Colon (tissue), 2 donors: ENCODE results near the gene KRTAP12-3.
"Not testable (repeated sequence)": the region's sequence is repeated elsewhere in the genome, so short reads cannot be mapped to it uniquely, and the experiment has no call there.

Experiments
- FAIRE-seq: peaks from 2 replicates; lab custom pipeline; 2012; peaks lifted over from hg19 to GRCh38; lab: Jason Lieb, UNC
- donor health status: control.
- donor health status: control.

KRTAP12-3 gene

DNA sequence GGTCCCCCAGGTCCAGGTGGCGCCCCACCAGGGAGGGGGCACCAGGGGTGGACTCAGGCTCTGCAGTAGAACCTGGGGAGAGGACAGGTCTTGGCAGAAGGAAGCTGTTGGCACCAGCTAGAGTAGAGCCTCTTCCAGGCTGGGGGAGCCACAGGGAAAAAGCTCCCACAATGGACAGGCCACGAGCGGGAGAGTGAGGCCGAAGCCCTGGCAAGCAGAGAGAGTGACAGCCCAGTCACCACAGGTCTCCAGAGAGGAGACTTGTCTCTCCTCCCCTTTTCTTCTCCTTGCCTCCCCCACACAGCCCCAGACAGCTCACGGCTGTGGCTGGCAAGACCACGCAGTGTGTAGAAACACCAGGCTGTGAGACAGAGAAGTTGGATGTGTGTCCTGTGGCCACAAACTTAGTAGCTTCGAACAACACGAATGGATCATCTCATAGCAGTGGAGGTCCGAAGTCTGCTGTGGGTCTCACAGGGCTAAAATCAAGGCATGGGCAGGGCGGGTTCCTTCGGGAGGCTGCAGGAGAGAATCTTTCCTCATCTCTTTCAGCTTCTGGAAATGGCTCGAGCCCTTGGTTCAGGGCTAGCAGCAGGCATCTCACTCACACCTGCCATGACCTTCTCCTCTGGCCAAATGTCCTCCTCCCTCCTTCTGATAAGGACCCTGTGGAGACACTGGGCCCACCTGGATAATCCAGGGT, 6.6 kb upstream of the KRTAP12-3 start:
- no peak for FAIRE-seq

DNA sequence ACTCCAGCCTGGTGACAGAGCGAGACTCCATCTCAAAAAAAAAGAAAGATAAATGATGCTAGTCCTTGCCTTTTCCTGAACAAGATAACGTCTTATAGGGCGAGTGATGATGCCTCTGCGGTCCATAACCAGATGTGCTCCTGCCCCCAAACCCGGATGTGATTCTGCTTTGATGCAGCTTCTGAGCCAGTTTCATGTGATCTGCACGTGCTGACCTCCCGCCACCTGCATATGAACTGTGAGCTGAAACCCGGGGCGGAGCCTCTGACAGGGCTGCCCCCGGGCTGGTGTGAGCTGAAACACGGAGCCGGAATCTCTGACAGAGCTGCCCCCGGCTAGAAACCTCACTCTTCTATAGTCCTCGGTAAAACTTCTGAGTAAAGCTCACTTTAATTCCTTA, 4.6 kb upstream of the KRTAP12-3 start:
- no peak for FAIRE-seq

DNA sequence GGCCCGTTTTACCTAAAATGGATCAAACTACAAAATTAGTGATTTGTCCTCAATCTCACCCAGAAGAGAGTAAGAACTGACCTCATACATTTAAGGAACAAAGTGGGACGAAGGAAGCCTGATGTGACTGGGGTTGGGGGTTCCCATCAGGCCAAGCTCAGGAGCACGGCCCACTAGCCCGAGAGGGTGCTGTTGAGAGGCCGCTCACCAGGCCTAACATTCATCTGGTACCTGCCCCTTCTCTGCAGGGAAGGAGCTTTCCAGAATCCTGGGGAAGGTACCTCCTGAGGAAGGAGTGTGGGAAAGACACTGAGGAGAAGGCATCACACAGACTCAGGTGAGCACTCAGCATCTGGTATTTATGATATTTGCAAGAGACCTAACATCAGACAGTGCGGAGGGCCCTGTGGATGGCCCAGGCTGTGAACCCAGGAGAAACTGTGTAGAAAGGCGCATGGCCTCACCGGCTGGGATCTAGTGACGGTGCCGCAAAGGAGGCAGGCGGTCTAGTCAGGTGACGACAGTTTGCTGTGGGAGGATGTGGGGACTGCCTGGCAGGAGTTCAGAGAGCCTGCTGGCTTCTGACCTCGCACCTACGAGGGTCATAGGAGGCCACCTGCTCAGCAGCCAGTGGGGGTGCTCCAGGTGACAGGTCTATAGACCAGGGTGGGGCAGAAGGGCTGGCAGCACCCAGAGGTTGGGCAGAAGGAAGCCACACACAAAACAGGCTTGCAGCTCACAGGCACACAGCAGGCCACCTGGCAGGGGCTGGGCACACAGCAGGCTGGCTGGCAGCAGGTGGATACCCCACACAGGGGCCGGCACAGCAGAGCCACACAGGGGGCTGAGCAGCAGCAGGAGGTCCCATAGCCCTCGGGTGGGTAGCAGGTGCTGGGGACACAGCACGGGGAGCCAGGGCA, 3.8 kb upstream of the KRTAP12-3 start:
- FAIRE-seq: no peak

DNA sequence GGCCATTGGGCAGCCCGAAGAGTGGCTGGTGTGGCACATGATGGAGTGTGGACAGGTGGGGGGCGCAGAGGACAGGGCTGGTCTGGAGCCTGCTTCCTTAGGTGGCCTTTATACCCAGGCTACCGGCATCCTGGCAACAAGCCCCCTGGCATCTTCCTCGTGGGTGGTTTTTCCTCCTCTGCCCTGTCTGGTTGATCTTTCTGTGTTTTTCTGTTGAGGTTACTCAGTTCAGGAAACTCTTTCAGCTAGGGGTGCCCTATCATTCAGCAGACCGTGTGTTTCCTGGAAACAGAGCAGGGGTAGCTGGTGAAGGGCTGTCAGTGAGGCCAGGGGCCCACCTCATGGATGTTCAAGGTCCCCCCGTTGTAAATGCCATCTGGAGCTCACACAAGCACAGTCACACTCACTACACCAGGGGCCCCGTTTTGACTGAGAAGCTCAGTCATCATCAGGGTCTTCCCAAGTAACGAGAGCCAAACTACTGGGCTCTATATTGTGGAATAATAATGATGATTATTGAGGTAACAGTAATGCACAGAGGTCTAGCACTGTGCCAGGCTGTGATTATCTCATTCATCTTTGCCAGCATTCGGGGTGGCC, 3.1 kb upstream of the KRTAP12-3 start, which contains the start of gene KRTAP12-4:
Gene KRTAP12-4 (minus strand): TSS at position 84 of the 600 bp plus-strand sequence. CDS start 45 bp downstream, at position 39.
- FAIRE-seq: no peak

DNA sequence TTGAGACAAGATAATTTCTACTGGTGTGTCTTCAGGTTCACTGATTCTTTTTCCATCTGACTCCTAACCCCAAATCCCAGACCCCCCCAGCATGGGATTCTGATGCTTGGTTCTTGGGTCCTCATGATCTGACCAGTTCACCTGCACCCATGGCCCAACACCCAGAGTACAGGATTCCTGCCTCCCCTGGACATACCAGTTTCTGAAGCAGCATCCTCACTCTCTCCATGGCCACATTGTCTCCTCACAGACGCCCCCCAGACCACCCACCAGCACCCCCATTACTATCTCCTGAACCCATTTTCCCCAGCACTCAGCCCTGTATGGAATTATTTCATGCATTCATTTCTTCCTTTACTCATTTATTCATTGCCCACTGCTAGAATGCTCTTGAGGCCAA, 864 bp upstream of the KRTAP12-3 start:
- no peak for FAIRE-seq

DNA sequence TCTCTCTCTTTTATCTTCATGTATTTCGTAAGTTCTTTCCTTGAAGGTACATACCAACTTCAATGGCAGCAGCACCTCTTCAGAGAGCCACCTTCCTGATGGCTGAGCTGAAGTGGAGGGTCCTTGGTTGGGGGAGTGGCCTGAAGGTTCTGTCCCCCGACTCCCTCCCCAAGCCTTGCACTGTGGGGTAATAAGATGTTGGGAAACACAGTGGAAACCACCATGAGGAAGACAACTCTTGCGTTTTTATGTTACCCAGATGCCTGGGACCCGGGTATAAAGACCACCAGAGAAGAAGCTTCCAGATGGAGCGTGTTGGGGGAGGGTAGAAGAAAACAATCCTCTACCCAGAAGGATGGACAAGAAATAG, 794 bp downstream of the KRTAP12-3 start:
- FAIRE-seq: no peak

DNA sequence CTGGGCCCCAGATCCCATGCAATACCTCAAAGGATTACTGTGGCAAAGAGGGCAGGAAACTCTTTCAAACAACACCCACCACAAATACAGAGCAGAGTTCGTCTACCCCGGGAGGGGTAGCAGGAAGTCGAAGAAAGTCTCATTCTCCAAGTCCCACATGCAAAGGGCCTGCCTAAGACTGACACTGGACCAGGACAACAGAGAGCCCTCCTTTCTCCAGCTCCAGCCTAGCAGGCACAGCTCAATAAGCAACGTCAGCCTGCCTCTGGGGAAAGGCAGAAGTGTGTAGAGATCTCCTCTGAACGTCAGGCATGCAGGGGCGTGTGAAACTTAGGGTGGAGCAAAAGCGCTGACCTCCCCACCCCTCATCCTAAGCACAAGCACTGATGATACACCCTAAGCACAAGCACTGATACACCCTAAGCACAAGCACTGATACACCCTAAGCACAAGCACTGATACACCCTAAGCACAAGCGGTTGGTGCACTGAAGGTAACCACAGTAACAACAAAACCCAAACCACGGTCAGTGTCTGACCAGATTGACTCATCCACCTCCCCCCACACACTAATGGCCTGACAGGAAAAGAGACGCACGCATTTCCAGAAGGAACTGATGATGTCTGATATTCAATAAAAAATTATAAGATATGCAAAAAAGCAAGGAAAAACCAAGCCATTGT, 1.3 kb downstream of the KRTAP12-3 start:
- FAIRE-seq: no peak

DNA sequence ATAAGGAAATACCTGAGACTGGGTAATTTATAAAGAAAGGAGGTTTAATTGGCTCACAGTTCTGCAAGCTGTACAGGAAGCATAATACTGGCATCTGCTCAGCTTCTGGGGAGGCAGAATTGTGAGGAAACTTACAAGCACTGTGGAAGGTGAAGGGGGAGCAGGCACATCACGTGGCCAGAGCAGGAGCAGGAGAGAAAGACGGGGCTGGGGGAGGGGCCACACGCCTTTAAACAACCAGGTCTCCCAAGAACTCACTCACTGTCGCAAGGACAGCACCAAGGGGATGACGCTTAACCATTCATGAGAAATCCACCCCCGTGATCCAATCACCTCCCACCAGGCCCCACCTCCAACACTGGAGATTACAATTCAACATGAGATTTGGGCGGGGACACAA, 3.8 kb downstream of the KRTAP12-3 start:
- FAIRE-seq: not testable (repeated sequence)

DNA sequence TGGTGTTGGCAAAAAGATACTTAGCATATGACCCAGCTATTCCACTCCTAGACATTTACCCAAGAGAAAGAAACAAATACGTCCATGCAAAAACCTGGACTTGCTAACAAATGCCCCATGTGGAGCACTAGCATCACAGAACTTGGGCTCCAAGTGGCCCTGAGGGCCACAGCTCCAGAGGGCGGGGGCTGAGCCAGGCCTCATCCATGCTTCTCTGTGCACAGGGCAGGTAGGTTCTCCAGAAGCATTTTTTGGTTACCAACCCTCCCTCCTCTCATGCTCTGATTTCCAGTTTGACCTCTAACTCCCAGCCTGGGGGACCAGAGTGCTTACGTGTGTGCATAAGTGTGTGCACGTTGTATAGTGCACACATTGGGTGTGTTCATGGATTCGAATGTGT, 7.0 kb downstream of the KRTAP12-3 start:
- no peak for FAIRE-seq

DNA sequence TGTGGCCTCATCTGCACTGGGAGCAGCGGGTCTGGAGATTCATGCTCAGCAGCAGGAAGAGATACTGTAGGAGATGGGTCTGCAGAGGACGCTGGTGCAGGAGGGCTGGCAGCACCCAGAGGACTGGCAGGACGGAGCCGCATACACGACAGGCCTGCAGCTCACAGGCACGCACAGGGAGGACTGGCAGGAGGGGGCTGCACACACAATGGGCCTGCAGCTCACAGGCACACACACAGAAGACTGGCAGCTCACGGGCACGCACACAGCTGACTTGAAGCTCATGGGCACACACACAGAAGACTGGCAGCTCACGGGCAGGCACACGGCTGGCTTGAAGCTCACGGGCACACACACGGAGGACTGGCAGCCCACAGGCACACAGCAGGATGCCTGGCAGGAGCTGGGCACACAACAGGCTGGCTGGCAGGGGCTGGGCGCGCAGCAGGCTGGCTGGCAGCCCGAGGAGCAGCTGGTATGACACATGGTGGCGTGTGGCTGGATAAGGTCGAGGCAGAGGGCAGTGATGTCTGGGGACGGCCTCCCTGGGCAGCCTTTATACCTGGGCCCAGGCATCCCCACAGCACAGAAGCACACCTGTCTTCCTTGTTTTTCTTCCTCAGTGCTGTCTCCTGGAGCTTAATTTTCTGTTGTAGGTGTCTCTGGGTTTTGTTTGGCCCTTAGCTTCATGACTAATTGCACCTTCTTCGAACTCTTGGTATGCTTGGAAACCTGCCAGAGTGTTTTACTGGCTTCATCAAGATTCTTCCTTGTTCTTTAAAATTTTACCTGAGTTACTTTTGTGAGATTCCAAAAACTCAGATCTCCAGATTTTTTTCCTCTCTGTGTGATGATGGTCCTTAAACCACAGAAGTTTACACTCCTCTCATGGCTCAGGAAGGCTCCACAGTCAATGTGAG, 8.9 kb downstream of the KRTAP12-3 start, which contains the start of gene KRTAP12-2:
Gene KRTAP12-2 (minus strand): TSS at position 527 of the 920 bp plus-strand sequence. CDS start 41 bp downstream, at position 486.
- FAIRE-seq: no peak

DNA sequence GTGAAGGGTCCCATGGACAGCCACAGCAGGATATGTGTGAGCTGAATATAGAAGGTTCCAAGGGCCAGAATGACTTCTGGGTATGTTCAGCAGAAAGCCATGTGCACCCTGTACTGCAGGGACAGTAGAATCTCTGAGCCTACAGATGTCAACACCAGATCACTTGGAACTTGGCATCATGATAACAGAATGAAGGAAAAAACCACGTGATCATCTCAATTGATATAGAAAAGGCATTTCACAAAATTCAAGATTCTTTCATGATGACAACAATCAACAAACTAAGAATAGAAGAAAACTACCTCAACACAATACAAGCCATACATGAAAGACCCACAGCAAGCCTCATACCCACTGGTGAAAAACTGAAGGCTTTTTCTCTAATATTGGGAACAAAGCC, 9.9 kb downstream of the KRTAP12-3 start:
- no peak for FAIRE-seq

DNA sequence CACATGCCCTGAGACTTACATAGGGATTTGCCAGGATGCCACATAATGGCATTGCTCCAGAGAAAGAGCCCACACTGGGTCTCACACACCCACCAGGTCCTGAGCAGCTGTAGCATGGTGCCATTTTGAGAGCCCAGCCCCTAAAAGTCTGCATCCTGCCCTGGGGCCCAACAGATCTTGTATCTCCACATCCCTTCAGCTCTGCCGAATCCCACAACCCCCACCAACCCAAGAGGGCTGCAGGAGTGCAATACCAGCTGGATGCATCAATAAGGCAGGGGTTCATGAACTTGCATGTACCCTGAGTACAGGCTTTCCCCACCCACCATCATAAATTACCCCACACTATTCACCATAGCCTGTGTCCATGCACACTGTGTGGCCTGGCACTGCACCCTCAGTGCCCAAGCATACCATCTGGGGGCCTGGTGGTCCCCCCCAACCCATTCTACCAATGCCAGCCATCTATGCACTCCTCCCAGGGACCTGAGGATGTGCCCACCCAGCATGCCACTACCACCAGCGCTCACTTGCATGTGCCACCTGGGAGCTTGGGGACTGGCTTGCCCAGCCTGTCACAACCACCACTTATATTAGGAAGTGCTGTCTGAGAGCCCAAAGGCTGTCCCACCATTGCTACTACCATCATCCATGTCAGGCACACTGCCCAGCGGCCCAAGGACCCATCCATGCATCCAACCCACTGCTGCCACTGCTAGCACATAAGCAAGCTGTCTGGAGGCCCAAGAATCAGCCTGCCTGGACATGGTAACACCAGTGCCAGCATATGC, 13.1 kb downstream of the KRTAP12-3 start:
- no peak for FAIRE-seq

DNA sequence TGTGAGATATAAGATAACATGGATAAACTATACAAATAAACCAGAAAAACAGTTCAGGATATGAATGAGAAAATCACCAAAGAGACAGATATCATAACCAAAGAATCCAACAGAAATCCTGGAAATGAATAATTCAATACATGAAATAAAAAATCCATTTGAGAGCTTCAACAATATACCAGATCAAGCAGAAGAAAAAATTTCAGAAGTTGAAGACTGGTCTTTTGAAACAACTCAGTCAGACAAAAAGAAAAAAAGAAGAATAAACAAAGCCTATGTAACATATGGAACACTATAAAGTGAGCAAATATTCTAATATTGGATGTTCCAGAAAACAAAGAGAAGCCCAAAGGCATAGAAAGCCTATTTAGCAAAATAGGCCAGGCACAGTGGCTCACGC, 14.2 kb downstream of the KRTAP12-3 start:
- no peak for FAIRE-seq

DNA sequence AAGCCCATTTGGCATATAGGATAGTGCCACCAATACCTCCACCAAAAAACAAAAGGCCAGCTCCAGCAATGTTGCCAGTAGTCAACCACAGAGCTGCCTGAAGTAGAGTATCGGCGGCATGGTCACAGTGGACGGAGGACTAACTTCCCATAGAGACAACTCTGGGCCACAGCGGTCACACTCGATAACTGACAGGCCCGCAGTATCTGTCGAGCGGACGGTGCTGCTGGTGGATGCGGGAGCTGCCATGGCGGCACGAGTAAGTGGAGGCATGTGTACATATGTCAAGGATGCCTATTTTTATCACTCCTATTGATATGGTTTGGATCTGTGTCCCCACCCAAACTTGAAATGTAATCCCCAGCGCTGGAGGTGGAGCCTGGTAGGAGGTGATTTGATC, 20.1 kb downstream of the KRTAP12-3 start:
- FAIRE-seq: no peak

DNA sequence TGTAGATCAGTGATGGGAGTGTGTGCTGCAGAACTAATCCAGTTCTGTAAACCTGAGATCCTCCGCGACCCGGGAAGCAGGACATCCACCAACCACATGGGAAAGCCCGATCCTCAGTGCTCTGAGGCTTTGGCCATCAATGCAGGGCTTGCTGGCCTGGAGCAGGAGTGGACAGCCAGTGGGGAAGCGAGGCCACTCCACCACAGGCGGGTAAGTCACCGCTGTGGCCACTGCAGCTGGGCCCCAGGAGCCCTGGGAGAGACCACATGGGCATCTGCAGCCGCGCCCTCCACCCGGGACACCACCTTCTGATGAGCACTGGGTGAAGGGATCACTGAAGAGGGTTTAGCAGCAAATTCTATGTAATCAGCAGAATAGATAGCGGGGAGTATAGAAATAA, 23.4 kb downstream of the KRTAP12-3 start:
- no peak for FAIRE-seq

DNA sequence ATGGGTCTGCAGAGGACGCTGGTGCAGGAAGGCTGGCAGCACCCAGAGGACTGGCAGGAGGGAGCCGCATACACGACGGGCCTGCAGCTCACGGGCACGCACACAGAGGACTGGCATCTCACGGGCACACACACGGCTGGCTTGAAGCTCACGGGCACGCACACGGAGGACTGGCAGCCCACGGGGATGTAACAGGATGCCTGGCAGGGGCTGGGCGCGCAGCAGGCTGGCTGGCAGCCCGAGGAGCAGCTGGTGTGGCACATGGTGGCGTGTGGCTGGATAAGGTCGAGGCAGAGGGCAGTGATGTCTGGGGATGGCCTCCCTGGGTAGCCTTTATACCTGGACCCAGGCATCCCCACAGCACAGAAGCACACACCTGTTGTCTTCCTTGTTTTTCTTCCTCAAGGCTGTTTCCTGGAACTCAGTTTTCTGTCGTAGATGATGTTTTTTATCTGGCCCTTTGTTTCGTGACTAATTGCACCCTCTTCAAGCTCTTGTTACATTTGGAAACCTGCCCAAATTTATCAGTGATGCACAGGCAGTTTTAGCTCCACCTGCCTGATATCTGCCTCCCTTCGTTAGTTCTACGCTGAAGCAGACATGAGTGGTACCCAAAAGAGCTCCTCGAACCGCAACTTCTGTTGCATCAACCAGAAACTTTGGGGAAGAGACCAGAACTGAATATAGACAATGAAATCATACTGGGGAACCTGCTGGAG, 24.3 kb downstream of the KRTAP12-3 start, which contains the start of gene KRTAP12-1:
Gene KRTAP12-1 (minus strand): TSS at position 303 of the 719 bp plus-strand sequence. CDS start 40 bp downstream, at position 263.
- no peak for FAIRE-seq

DNA sequence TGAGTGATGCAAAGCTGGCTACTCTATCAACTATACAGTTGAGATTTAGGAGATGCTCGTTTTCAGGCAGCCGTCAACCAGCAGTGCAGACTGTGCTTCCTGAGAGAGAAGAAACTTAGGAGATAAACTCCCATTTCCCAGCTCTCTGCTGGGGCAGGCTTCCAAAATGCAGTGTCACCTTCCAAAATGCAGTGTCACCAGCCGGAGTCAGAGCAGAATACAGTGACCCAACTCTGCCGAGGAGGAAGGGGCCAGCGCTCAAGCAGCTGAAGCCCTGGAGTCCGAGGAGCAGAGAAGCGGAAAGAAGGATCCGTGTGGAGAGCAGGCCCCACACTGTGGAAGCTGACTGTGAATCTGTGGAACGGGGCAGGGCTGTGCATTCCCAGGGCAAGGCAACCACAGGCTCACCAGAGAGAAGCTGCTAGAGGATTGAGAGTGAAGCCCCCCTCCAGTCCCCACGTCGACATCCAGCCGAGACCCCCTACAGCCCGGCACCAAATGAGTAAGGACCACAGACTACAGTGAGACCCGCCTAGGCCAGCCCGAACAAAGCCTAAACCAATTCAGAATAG, 24.9 kb downstream of the KRTAP12-3 start:
- FAIRE-seq: no peak

DNA sequence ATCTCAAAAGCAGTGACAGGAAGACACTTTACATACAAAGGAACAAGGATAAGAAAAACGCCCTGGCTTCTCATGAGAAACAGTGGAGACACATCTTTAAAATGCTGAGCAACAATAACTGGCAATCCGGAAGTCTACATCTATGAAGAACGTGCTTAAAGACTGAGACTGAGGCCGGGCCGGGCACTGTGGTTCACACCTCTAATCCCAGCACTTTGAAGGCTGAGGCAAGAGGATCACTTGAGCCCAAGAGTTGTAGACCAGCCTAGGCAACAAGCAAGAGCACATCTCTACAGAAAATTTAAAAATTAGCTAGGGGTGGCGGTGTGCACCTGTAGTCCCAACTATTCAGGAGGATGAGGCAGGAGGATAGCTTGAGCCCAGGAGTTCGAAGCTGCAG, 26.3 kb downstream of the KRTAP12-3 start:
- FAIRE-seq: no peak

DNA sequence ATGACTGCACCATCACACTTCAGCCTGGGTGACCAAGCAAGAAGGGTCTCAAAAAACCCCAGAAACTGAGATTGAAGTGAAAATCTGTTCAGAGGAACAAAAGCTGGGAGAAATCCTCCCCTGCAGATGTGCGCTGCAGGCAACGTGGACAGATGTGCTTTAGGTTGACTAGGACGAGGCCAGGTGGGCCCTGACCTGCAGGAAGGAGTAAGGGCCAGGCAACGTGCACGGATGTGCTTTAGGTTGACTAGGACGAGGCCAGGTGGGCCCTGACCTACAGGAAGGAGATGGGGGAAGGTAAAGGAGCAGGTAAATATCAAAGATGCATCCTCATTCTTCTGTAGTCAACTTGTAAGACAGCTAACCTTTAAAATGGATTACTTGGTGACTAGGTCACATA, 26.8 kb downstream of the KRTAP12-3 start:
- FAIRE-seq: no peak
